Stomach (tissue), 4 donors: ENCODE data around the gene NOXO1.

Experiments
- CTCF ChIP-seq, 7 experiments: fragments of 450-650 bp in 4 of 7; fragments of 200-600 bp in 3 of 7; sonication (generic) in 3 of 7; IDR thresholded peaks; one replicate each; pipeline ENCODE4 v1.5.1; 2016 to 2019; ENCODE audit warnings: antibody characterized with exemption in 7 of 7, control low read depth in 2 of 7, mild to moderate bottlenecking in 1 of 7
- POLR2A ChIP-seq, 4 donors: fragments of 450-650 bp; IDR thresholded peaks; one replicate each; pipeline ENCODE4 v1.6.1; 2016; ENCODE audit warnings: antibody characterized with exemption in 4 of 4, control low read depth in 2 of 4, mild to moderate bottlenecking in 1 of 4, moderate library complexity in 1 of 4

- TF ChIP-seq POLR2A (IDR thresholded peaks at IDR 0.05) (no peak), CTCF (IDR thresholded peaks at IDR 0.05) (no peak)
Observed at GRCh38 chr16:2008631-2009163, 27.4 kb upstream of the NOXO1 start.
